Sigmoid colon (tissue), 7 donors: Measurements from ENCODE around the gene EXOSC10. TPM values are rescaled to one million over a fixed set of nuclear protein-coding genes. Genes with fewer than 3 reads are reported as not detected.

ENCODE experiments used
- DNase-seq: peaks from one replicate; pipeline ENCODE4 v3.0.0-alpha.2; 2019
- H3K27ac ChIP-seq, 4 donors: fragments of 200-600 bp; sonication (generic); one replicate each; pipeline ENCODE4 v1.5.1; 2016 to 2019; ENCODE audit warnings: mild to moderate bottlenecking in 1 of 4
- H3K27me3 ChIP-seq, 3 donors: fragments of 200-600 bp; sonication (generic); one replicate each; pipeline ENCODE4 v1.5.1; 2019; ENCODE audit warnings: mild to moderate bottlenecking in 1 of 3
- H3K36me3 ChIP-seq, 4 donors: fragments of 200-600 bp; sonication (generic); one replicate each; pipeline ENCODE4 v1.5.1; 2016 to 2019
- H3K4me1 ChIP-seq, 4 donors: fragments of 200-600 bp; sonication (generic); one replicate each; pipeline ENCODE4 v1.5.1; 2017 to 2019
- H3K4me3 ChIP-seq, 4 donors: fragments of 200-600 bp; sonication (generic); one replicate each; pipeline ENCODE4 v1.5.1; 2017 to 2019; ENCODE audit warnings: mild to moderate bottlenecking in 2 of 4, moderate library complexity in 1 of 4
- H3K9me3 ChIP-seq, 4 donors: fragments of 200-600 bp in 3 of 4; sonication (generic) in 3 of 4; one replicate each; pipeline versions ENCODE4 v1.5.1 to v1.6.1; 2013 to 2019
- CTCF ChIP-seq, 4 experiments: fragments of 450-650 bp in 3 of 4; fragments of 200-600 bp in 1 of 4; IDR thresholded peaks; one replicate each; pipeline ENCODE4 v1.5.1; 2016 to 2019; ENCODE audit warnings: antibody characterized with exemption in 4 of 4, mild to moderate bottlenecking in 3 of 4, moderate library complexity in 2 of 4
- EP300 ChIP-seq, 4 donors: sonication (generic); formaldehyde crosslinking; IDR thresholded peaks; one replicate each; pipeline ENCODE4 v1.6.1; 2017; ENCODE audit warnings: antibody characterized with exemption in 4 of 4
- POLR2A ChIP-seq, 2 donors: fragments of 450-650 bp; IDR thresholded peaks; one replicate each; pipeline ENCODE4 v1.6.1; 2016; ENCODE audit warnings: antibody characterized with exemption in 2 of 2, mild to moderate bottlenecking in 2 of 2, moderate library complexity in 2 of 2
- POLR2AphosphoS5 ChIP-seq, 4 donors: sonication (generic); formaldehyde crosslinking; IDR thresholded peaks; one replicate each; pipeline ENCODE4 v1.6.1; 2017; ENCODE audit warnings: antibody characterized with exemption in 4 of 4
- WGBS, 2 donors: extraction: QIAGEN DNeasy Blood & Tissue Kit; methylation state at CpG; one replicate each; pipeline ENCODE4 v1.1.7; 2013; 5-methylcytosine and 5-hydroxymethylcytosine counted together
- intact Hi-C: fragments of 100-400 bp; cut with DNase I; formaldehyde crosslinking; loops from one replicate; pipeline ENCODE4 v1.15.1; 2023
- polyA plus RNA-seq, 3 donors: library from polyadenylated mRNA; stranded (reverse); fragments of 200-250 nt; gene quantifications; one replicate each; pipeline ENCODE4 v1.2.3, GENCODE V29; 2013
- total RNA-seq, 4 donors: library from RNA; depleted of rRNA; stranded (reverse); fragments of >200 nt; gene quantifications; one replicate each; pipeline ENCODE4 v1.1.0, GENCODE V29; 2016
- donor health status: healthy with polysubstance abuse.
- donor health status: Bipolar disorder and iron deficiency.
- donor health status: healthy.

The EXOSC10 gene
- total and polyA plus RNA-seq, 7 donors, result 18.6 to 53.7 (median 38.8) TPM

GRCh38 chr1:11124965-11125364, 25.3 kb upstream of the EXOSC10 start:
- Histone ChIP-seq H3K27me3 (no peaks in the 10 kb centered on the region), H3K27ac (no peak overlapping the region), H3K9me3 (no peaks in the 10 kb centered on the region), H3K36me3 (peaks cover 46 to 100% (median 82%) of the 10 kb centered on the region in 4 donors), H3K4me3 (no peak overlapping the region), H3K4me1 (no peaks in the 10 kb centered on the region)
- DNase-seq, result no peak
- 95 to 99% methylated on average over 3 of the region's 3 CpGs for WGBS, 2 donors
- intact Hi-C loops, result no loop called here
- TF ChIP-seq CTCF (IDR thresholded peaks at IDR 0.05) (no peak), POLR2AphosphoS5 (IDR thresholded peaks at IDR 0.05) (no peak)

DNA sequence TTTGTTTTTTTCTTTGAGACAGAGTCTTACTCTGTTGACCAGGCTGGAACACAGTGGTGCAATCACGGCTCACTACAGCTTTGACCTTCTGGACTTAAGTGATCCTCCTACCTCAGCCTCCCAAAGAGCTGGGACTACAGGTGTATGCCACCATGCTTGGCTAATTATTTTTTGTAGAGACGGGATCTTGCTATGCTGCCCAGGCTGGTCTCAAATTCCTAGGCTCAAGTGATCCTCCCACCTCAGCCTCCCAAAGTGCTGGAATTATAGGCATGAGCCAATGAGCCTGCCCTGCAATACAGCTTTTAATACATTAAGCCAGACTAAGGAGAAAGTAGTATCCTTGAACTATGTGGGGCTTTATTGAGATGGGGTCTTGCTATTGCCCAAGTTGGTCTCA, 16.6 kb upstream of the EXOSC10 start:
- DNase-seq, result no peak
- intact Hi-C loops, result no loop called here
- Histone ChIP-seq H3K4me3 (no peak overlapping the region), H3K27me3 (no peaks in the 10 kb centered on the region), H3K9me3 (no peaks in the 10 kb centered on the region), H3K36me3 (peaks cover 12 to 95% (median 38%) of the 10 kb centered on the region in 4 donors), H3K27ac (no peak overlapping the region), H3K4me1 (no peaks in the 10 kb centered on the region)
- TF ChIP-seq POLR2AphosphoS5 (IDR thresholded peaks at IDR 0.05) (no peak), EP300 (IDR thresholded peaks at IDR 0.05) (no peak), CTCF (IDR thresholded peaks at IDR 0.05) (no peak)
- WGBS, 2 donors, result 96 to 99% methylated on average over 2 of the region's 2 CpGs

DNA sequence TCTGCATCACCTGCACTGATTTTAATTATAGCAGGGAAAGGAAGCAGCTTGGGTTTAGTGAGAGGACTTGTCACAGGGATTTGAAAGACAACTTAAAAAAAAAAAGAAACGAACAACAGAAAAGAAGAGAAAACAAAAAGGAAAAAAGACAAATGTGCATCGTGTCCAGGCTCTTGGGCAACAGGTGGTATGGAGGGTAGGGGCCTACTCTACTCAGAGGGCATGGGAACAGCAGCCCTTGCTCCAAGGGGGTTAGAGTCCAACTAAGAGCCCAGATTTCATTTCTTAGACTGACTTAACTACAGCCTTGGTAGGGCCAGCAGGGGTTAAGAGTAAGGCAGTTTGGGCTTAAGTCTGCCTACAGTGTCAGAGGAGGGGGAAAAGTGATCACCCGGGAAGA, 15.3 kb upstream of the EXOSC10 start:
- Histone ChIP-seq H3K36me3 (peaks cover 7 to 95% (median 28%) of the 10 kb centered on the region in 4 donors), H3K4me1 (no peaks in the 10 kb centered on the region), H3K4me3 (no peak overlapping the region), H3K27me3 (no peaks in the 10 kb centered on the region), H3K27ac (no peak overlapping the region), H3K9me3 (no peaks in the 10 kb centered on the region)
- intact Hi-C loops, result no loop called here
- no peak for DNase-seq
- WGBS, 2 donors, result 95% methylated on average over 3 of the region's 3 CpGs
- TF ChIP-seq EP300 (IDR thresholded peaks at IDR 0.05) (no peak), CTCF (IDR thresholded peaks at IDR 0.05) (no peak)

GRCh38 chr1:11109047-11109760, 9.5 kb upstream of the EXOSC10 start:
- intact Hi-C loops, result no loop called here
- Histone ChIP-seq H3K27me3 (no peaks in the 10 kb centered on the region), H3K9me3 (no peaks in the 10 kb centered on the region), H3K4me3 (no peak overlapping the region), H3K4me1 (no peaks in the 10 kb centered on the region), H3K27ac (no peak overlapping the region), H3K36me3 (peaks cover 7 to 88% (median 43%) of the 10 kb centered on the region in 4 donors)
- no peak for DNase-seq
- WGBS, 2 donors, result 89 to 90% methylated on average over 7 of the region's 7 CpGs
- no peak for TF ChIP-seq CTCF (IDR thresholded peaks at IDR 0.05)
- TF ChIP-seq POLR2AphosphoS5 (IDR thresholded peaks at IDR 0.05), result no peak
- TF ChIP-seq EP300 (IDR thresholded peaks at IDR 0.05), result no peak
- TF ChIP-seq POLR2A (IDR thresholded peaks at IDR 0.05), result no peak

GRCh38 chr1:11107599-11107998, 7.9 kb upstream of the EXOSC10 start:
- intact Hi-C loops, result no loop called here
- Histone ChIP-seq H3K4me1 (no peaks in the 10 kb centered on the region), H3K27me3 (no peaks in the 10 kb centered on the region), H3K27ac (no peak overlapping the region), H3K36me3 (peaks cover 6 to 72% (median 32%) of the 10 kb centered on the region in 4 donors), H3K9me3 (no peaks in the 10 kb centered on the region), H3K4me3 (no peak overlapping the region)
- TF ChIP-seq POLR2AphosphoS5 (IDR thresholded peaks at IDR 0.05) (no peak), CTCF (IDR thresholded peaks at IDR 0.05) (no peak), EP300 (IDR thresholded peaks at IDR 0.05) (no peak), POLR2A (IDR thresholded peaks at IDR 0.05) (no peak)
- 77 to 97% methylated on average over 5 of the region's 5 CpGs for WGBS, 2 donors
- DNase-seq, result no peak
